ENCODE results near the gene LRRC45.
"Not testable (repeated sequence)": the region's sequence is repeated elsewhere in the genome, so short reads cannot be mapped to it uniquely, and the experiment has no call there.

Gene LRRC45

DNA sequence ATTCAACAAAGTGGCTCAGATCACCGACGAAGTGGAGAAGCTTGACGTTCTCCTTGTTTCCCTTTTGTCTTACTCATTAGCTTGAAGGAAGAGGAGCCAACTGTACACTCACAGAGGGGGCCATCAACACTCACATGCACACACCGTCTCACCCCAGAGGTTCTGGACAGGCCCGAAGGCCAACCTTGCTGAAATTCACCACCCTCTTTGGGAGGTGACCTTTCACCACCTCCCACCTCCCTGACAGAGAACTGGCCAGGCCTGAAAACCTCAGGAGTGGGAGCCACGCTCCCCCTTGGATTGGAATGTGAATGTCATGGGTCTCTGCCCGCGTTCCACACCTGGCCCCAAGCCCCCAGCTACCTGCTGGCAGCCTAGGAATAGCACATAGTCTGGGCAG lies 12.4 kb downstream of the LRRC45 start:
- H3K4me3 ChIP-seq (ENCODE audit: low read length), result no peak overlapping the region
- H3K27me3 ChIP-seq (ENCODE audit: control insufficient read depth, insufficient read depth, low read length), result no peaks in the 10 kb centered on the region
- H3K9me3 ChIP-seq (ENCODE audit: control insufficient read depth, low read depth, low read length), result no peaks in the 10 kb centered on the region
- no peak overlapping the region for H3K27ac ChIP-seq (ENCODE audit: low read length)
- no peaks in the 10 kb centered on the region for H3K36me3 ChIP-seq (ENCODE audit: control insufficient read depth, low read depth, low read length)
- H3K4me1 ChIP-seq (ENCODE audit: control insufficient read depth, low read depth, low read length), result peaks cover 4% of the 10 kb centered on the region
- no peak overlapping the region for H3K9ac ChIP-seq (ENCODE audit: low read length)

DNA sequence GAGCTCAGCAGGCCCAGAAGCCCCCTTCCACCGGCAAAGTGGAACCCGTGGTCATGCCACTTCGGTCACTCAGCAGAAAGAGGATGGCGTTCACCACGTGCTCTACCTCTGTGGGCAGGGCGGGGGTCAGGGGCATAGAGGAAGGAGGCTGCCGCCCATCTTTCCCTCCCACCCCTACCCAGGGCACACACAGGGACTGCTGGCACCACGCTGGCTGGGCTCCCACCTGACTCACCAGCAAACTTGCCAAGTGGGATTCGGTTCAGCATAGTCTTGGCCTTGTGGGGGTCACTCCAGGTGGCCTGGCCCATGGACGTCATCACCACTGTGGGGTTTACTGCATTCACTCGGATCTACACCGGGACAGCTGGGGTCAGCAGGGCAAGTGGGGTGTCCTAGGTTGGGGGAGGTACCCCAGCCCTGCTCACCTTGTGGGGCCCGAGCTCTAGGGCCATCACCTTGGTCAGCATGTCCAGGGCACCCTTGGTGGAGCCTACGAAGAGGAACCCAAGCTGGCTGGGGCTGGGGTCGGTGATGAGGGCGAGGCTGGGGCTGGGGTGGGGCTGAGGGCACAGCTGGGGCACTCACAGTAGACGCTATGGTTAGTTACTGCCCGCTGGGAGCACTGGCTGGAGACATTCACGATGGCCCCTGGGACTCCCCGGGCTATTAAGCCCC lies 13.0 kb downstream of the LRRC45 start:
- Histone ChIP-seq H3K9me3 (ENCODE audit: control insufficient read depth, low read depth, low read length) (no peaks in the 10 kb centered on the region), H3K4me1 (ENCODE audit: control insufficient read depth, low read depth, low read length) (peaks cover 4% of the 10 kb centered on the region), H3K9ac (ENCODE audit: low read length) (no peak overlapping the region), H3K4me3 (ENCODE audit: low read length) (peak overlapping the region; percentile 53), H3K27me3 (ENCODE audit: control insufficient read depth, insufficient read depth, low read length) (no peaks in the 10 kb centered on the region), H3K36me3 (ENCODE audit: control insufficient read depth, low read depth, low read length) (no peaks in the 10 kb centered on the region), H3K27ac (ENCODE audit: low read length) (no peak overlapping the region)

DNA sequence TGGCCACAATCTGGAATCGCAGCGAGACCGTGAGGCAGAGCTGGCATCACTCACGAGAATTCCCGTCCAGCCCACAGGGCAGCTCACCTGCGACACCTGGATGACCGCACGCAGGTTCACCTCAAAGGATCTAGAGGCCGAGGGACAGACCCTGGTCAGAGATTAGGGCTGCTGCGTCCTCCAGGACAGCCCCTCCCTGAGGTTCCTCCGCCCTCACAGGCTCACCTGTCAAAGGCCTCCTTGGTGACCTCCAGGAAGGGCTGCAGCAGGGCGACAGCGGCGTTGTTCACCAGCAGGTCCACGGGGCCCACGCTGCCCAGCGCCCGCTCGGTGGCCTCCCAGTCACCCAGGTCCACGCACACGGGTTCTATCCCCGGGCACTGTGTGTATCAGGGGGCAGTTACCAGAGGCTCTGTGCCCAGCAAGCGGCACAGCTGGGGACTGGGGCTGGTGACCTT lies 13.6 kb downstream of the LRRC45 start:
- Histone ChIP-seq H3K9me3 (ENCODE audit: control insufficient read depth, low read depth, low read length) (no peaks in the 10 kb centered on the region), H3K4me1 (ENCODE audit: control insufficient read depth, low read depth, low read length) (peaks cover 4% of the 10 kb centered on the region), H3K27ac (ENCODE audit: low read length) (no peak overlapping the region), H3K9ac (ENCODE audit: low read length) (peak overlapping the region; percentile 4), H3K4me3 (ENCODE audit: low read length) (peak overlapping the region; percentile 53), H3K27me3 (ENCODE audit: control insufficient read depth, insufficient read depth, low read length) (no peaks in the 10 kb centered on the region), H3K36me3 (ENCODE audit: control insufficient read depth, low read depth, low read length) (no peaks in the 10 kb centered on the region)

DNA sequence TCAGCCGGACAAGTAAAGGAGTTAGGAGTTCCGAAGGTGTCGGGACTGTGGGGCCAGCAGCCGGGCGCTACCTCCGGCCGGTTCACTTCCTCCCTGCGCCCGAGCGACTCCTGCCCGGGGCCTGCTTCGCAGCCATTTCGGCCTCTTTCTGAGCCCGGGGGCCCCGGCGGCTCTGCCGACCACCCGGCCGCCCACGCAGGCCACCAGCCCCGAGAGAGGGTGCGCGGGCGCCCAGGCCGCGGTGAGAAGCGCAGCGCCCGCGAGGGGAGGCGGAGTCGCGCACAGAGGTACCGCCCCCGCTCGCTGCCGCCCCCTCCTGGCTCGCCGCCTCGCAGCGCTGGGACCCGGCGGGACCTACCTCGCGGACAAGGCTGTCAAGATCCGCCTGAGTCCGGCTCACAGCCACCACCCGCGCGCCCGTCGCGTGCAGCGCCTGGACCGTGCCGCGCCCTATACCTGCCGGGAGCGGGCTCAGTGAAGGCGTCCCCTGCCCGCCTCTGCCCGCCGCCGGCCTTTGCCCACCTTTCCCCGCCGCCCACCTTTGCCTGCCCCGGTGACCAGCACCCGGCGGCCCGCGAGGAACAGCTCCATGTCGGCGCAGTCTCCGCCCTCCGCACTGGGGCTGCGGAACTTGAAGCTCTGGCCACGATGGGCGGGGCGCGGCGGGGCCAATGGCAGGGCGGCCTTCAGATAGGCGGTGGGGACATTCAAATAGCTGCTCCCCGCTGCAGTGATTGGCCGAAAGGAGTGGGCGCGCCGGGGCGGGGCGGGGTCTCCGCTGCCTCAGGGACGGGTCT lies 14.2 kb downstream of the LRRC45 start, which contains the start of gene DCXR:
TSS of gene DCXR (minus strand) at position 606 of the 797 bp plus-strand sequence. CDS start at position 591, 15 bp downstream.
- H3K9ac ChIP-seq (ENCODE audit: low read length), result peak within 1 kb of the TSS; percentile 4
- H3K4me3 ChIP-seq (ENCODE audit: low read length), result peak within 1 kb of the TSS; percentile 53
- no peaks in the 10 kb centered on the region for H3K36me3 ChIP-seq (ENCODE audit: control insufficient read depth, low read depth, low read length)
- H3K9me3 ChIP-seq (ENCODE audit: control insufficient read depth, low read depth, low read length), result no peaks in the 10 kb centered on the region
- no peaks in the 10 kb centered on the region for H3K27me3 ChIP-seq (ENCODE audit: control insufficient read depth, insufficient read depth, low read length)
- peaks cover 4% of the 10 kb centered on the region for H3K4me1 ChIP-seq (ENCODE audit: control insufficient read depth, low read depth, low read length)
- H3K27ac ChIP-seq (ENCODE audit: low read length), result no peak within 1 kb of the TSS

DNA sequence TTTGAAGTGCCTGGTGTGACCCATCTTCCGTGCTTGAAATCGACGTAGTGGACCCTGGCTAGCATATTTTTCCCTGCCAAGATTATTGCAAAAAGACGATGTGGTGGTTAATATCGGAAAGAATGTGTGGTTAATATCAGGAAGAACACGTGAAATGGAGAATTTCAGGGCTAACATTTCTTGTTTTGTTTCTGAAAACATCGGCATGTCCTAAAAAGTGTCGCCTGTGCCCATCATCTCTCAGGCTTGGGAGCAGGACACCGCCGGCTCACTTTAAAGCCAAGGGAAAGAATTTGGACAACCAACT lies 14.7 kb downstream of the LRRC45 start:
- H3K4me1 ChIP-seq (ENCODE audit: control insufficient read depth, low read depth, low read length), result peaks cover 4% of the 10 kb centered on the region
- H3K27me3 ChIP-seq (ENCODE audit: control insufficient read depth, insufficient read depth, low read length), result no peaks in the 10 kb centered on the region

DNA sequence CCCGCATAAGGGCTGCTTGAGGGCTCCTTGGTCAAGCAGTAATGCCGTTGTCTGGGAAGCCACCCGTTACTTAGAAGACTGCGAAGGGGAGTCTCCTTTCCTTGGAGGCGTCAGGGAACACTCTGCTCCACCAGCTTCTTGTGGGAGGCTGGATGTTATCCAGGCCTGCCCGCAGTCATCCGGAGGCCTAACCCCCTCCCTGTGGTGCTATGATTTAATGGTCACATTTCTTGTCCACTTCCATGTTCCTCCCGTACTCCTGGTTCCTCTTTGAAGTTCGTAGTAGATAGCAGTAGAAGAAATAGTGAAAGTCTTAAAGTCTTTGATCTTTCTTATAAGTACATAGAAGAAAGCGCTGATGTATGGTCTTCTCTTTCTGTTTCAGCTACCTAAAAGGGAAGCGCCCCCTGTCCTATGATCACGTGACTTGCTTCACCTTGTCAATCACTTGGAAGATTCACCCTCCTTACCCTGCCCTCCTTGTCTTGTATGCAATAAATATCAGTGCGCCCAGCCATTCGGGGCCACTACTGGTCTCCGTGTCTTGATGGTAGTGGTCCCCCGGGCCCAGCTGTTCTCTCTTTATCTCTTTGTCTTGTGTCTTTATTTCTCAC lies 15.8 kb downstream of the LRRC45 start:
- H3K4me1 ChIP-seq (ENCODE audit: control insufficient read depth, low read depth, low read length), result peaks cover 10% of the 10 kb centered on the region
- not testable (repeated sequence) for H3K9ac ChIP-seq (ENCODE audit: low read length); H3K36me3 ChIP-seq (ENCODE audit: control insufficient read depth, low read depth, low read length); H3K27ac ChIP-seq (ENCODE audit: low read length); H3K27me3 ChIP-seq (ENCODE audit: control insufficient read depth, insufficient read depth, low read length); H3K9me3 ChIP-seq (ENCODE audit: control insufficient read depth, low read depth, low read length); H3K4me3 ChIP-seq (ENCODE audit: low read length)

More for the DNA sequence above, 14.7 kb downstream of the LRRC45 start:
- Histone ChIP-seq H3K4me3 (ENCODE audit: low read length) (peak overlapping the region; percentile 53), H3K9ac (ENCODE audit: low read length) (no peak overlapping the region), H3K9me3 (ENCODE audit: control insufficient read depth, low read depth, low read length) (no peaks in the 10 kb centered on the region), H3K27ac (ENCODE audit: low read length) (no peak overlapping the region), H3K36me3 (ENCODE audit: control insufficient read depth, low read depth, low read length) (no peaks in the 10 kb centered on the region)

DNA sequence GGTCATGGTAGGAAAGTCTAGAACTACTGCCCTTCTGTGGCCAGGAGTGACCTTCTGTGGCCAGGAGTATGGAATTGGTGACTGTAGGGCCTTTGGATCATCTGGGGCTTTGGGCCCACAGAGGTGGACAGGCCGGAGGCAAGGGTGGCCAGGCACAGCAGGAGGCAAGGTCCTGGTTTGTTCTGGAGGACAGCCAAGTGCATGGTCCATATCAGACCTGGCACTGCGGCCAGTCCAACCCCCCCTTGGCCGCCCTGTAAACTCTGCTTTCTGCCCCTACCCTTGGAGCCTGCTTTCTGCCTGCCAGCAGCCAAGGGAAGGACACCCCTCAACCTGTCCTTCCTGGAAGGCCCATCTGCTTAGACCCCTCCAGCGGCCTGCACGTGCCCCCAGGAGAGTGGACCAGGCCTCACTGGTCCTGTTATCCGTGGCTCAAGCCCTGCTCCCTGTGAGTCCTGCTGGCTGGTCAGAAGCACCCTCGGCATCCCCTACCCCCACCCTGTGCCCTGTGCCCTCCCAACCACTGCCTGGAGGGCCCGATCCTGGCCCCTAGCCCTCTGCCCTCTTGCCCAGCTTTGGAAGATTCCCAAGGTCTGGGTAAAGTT lies 16.7 kb downstream of the LRRC45 start:
- Histone ChIP-seq H3K36me3 (ENCODE audit: control insufficient read depth, low read depth, low read length) (no peaks in the 10 kb centered on the region), H3K27me3 (ENCODE audit: control insufficient read depth, insufficient read depth, low read length) (no peaks in the 10 kb centered on the region), H3K4me3 (ENCODE audit: low read length) (no peak overlapping the region), H3K4me1 (ENCODE audit: control insufficient read depth, low read depth, low read length) (peaks cover 11% of the 10 kb centered on the region), H3K27ac (ENCODE audit: low read length) (no peak overlapping the region), H3K9me3 (ENCODE audit: control insufficient read depth, low read depth, low read length) (no peaks in the 10 kb centered on the region), H3K9ac (ENCODE audit: low read length) (no peak overlapping the region)

DNA sequence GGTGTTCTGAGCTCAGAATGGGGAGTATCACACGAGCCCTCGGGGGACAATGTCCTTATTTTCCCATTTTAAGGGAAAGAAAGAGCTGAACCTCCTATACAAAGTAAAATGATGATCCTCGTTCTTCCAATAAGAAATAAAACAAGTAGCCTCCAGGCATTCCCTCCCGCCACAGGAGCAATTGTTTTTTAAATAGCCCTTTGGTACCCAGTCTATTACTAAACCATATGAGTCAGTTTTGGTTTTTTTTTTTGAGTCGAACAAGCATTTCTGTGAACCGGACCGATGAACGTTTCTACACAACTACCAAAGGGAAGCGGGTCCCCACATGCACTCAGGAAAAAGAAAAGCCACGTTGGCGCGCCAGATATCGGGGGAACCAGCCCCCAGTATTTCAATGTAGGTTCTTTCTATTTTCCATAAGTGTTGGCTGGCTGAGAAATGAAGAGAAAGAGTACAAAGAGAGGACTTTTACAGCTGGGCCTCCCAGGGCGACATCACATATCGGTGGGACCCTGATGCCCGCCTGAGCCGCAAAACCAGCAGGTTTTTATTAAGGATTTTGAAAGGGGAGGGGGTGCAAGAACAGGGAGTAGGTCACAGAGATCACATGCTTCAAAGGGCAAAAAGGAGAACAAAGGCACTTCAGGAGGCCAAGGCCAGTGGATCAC lies 18.2 kb downstream of the LRRC45 start:
- Histone ChIP-seq H3K36me3 (ENCODE audit: control insufficient read depth, low read depth, low read length) (no peaks in the 10 kb centered on the region), H3K4me3 (ENCODE audit: low read length) (no peak overlapping the region), H3K9ac (ENCODE audit: low read length) (no peak overlapping the region), H3K27me3 (ENCODE audit: control insufficient read depth, insufficient read depth, low read length) (no peaks in the 10 kb centered on the region), H3K4me1 (ENCODE audit: control insufficient read depth, low read depth, low read length) (peaks cover 11% of the 10 kb centered on the region), H3K9me3 (ENCODE audit: control insufficient read depth, low read depth, low read length) (no peaks in the 10 kb centered on the region), H3K27ac (ENCODE audit: low read length) (no peak overlapping the region)

DNA sequence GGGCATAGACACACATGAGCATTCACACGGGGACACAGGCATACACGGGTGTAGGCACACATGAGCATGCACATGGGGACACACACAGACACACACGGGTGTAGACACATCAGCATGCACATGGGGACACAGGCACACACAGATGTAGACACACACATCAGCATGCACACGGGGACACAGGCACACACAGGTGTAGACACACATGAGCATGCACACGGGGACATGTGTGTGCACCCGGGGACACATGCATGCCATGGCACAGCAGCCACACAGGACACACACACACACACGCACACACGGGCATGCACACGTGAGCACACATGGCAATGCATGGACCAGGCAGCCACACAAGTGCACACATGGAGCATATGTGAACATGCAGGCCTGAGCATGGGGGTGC lies 19.5 kb downstream of the LRRC45 start:
- H3K4me3 ChIP-seq (ENCODE audit: low read length), result no peak overlapping the region
- H3K9me3 ChIP-seq (ENCODE audit: control insufficient read depth, low read depth, low read length), result no peaks in the 10 kb centered on the region
- no peaks in the 10 kb centered on the region for H3K27me3 ChIP-seq (ENCODE audit: control insufficient read depth, insufficient read depth, low read length)
- peaks cover 11% of the 10 kb centered on the region for H3K4me1 ChIP-seq (ENCODE audit: control insufficient read depth, low read depth, low read length)
- H3K36me3 ChIP-seq (ENCODE audit: control insufficient read depth, low read depth, low read length), result peaks cover 5% of the 10 kb centered on the region
- H3K9ac ChIP-seq (ENCODE audit: low read length), result no peak overlapping the region
- no peak overlapping the region for H3K27ac ChIP-seq (ENCODE audit: low read length)

DNA sequence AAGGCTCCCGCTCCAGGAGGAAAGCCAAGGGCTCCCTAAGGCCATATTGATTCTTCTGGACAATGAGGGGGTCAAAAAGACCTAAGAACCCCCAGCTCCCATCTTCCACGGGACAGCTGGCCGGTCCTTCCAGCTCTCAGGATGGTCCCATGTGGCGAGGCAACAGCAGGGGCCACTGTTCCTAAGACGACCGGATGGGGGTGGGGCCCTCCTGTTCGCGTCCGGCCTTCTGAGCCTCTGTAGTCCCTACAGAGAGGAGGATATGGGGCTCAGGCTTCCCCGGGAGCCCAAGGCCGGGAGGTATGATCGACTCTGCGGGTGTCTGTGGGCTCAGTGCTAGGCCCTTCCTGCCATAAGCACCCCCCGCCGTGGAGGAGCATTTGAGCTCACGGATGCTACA lies 20.4 kb downstream of the LRRC45 start:
- no peaks in the 10 kb centered on the region for H3K9me3 ChIP-seq (ENCODE audit: control insufficient read depth, low read depth, low read length)
- no peak overlapping the region for H3K27ac ChIP-seq (ENCODE audit: low read length)
- H3K4me1 ChIP-seq (ENCODE audit: control insufficient read depth, low read depth, low read length), result peaks cover 7% of the 10 kb centered on the region

DNA sequence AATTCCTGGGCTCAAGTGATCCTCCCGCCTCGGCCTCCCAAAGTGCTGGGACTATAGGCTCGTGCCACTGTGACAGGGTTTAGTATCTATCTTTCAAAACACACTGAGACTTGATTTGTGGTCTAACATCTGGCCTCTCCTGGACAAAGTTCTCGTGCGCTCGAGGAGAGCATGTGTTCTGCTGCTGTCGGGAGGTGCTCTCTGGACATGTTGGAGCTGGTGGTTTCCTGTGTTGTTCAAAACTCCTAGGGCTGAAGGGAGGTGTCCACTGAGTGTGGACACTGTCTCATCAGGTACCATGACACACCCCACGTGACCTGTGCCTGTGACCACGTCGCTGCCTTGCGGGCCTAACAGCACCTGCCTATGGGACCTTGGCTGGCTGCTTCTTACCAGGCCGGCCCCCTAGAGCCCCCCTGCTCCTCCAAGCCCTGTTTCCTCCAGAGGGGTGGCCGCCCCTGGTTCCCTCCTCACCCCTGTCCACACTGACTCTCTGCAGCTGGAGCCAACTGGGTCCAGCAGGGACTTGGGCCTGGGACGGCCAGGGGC lies 22.9 kb downstream of the LRRC45 start:
- Histone ChIP-seq H3K4me3 (ENCODE audit: low read length) (no peak overlapping the region), H3K27ac (ENCODE audit: low read length) (no peak overlapping the region), H3K27me3 (ENCODE audit: control insufficient read depth, insufficient read depth, low read length) (no peaks in the 10 kb centered on the region), H3K9me3 (ENCODE audit: control insufficient read depth, low read depth, low read length) (no peaks in the 10 kb centered on the region), H3K4me1 (ENCODE audit: control insufficient read depth, low read depth, low read length) (peaks cover 7% of the 10 kb centered on the region), H3K36me3 (ENCODE audit: control insufficient read depth, low read depth, low read length) (peaks cover 5% of the 10 kb centered on the region), H3K9ac (ENCODE audit: low read length) (no peak overlapping the region)

More for the DNA sequence above, 20.4 kb downstream of the LRRC45 start:
- H3K36me3 ChIP-seq (ENCODE audit: control insufficient read depth, low read depth, low read length), result peaks cover 5% of the 10 kb centered on the region
- no peak overlapping the region for H3K4me3 ChIP-seq (ENCODE audit: low read length)
- no peak overlapping the region for H3K9ac ChIP-seq (ENCODE audit: low read length)
- no peaks in the 10 kb centered on the region for H3K27me3 ChIP-seq (ENCODE audit: control insufficient read depth, insufficient read depth, low read length)

Data from iPS-18a (cell line).